Measurements from ENCODE around the gene PLTP.

DNA sequence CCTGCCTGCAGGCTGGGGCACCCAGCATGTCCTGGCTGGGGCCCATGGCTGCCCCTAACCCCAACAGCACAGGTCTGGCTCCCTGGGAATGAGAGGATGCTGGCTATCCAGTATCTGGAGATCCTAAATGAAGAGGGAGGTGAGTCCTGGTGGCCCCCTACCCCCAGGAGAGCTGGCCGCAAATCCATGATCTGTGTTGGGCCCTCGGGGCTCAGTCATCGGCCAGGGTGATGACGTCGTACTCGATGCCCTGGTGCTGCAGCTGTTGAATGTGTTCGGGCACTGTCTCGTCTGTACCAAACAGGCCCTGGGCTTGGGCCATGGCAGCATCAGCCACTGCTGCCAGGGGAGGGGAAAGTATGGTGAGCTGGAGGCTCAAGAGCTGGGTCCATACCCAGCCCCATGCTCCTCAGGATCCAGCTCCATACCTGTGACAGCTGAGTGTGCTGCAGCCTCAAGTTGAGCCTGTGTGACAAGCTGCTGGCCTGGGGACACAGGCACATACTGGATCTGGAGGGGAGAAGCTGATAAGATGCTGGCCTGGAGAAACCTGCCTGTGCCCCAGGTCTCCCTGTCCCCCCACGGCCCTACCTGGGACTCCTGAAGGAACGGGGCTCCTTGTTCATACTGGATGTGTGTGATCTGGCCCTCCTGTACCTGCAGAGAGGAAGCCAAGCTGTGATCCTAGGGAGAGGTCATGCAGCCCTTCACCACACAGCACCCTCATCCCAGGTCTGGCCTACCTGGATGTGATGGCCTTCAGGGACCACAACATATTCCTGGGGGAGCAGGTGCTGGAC is 37.0 kb upstream of the PLTP start:
- TF ChIP-seq POU2F2 (IDR thresholded peaks at IDR 0.05; ENCODE audit: low read depth, low read length), result no peak
- no peak for TF ChIP-seq TAF1 (IDR thresholded peaks at IDR 0.05; ENCODE audit: low read depth, low read length)
- TF ChIP-seq POLR2A (IDR thresholded peaks at IDR 0.05; ENCODE audit: low read depth, low read length), result peak; percentile 58; the same call in 1 of the 2 replicates
- 0 out of 2 replicates have a peak, but pooled peaks have one; percentile 55 for TF ChIP-seq POLR2AphosphoS5 (IDR thresholded peaks at IDR 0.05; ENCODE audit: low read depth, low read length)
- TF ChIP-seq PAX5 (IDR thresholded peaks at IDR 0.05; ENCODE audit: insufficient read depth, low read length, severe bottlenecking), result no peak
- TF ChIP-seq SPI1 (IDR thresholded peaks at IDR 0.05; ENCODE audit: low read depth, low read length), result no peak

Measured in GM12891 (cell line).